ENCODE measurements around the gene SAAL1.
"Not testable (repeated sequence)": the region's sequence is repeated elsewhere in the genome, so short reads cannot be mapped to it uniquely, and the experiment has no call there.

DNA sequence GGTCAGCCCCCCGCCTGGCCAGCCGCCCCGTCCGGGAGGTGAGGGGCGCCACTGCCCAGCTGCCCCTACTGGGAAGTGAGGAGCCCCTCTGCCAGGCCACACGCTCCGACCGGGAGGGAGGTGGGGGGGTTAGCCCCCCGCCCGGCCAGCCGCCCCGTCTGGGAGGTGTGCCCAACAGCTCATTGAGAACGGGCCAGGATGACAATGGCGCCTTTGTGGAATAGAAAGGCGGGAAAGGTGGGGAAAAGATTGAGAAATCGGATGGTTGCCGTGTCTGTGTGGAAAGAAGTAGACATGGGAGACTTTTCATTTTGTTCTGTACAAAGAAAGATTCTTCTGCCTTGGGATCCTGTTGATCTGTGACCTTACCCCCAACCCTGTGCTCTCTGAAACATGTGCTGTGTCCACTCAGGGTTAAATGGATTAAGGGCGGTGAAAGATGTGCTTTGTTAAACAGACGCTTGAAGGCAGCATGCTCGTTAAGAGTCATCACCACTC lies 15.5 kb upstream of the SAAL1 start:
- TF ChIP-seq CTCF, POLR2A (IDR thresholded peaks at IDR 0.05): not testable (repeated sequence)

Measured in uterus (tissue), 2 donors.